Osteocyte (in vitro differentiated cells): Measurements from ENCODE around the gene SNAI3. TPM values are rescaled to one million over a fixed set of nuclear protein-coding genes. Genes with fewer than 3 reads are reported as not detected.

Experiments
- DNase-seq: peaks from one replicate; pipeline ENCODE4 v3.0.0; 2021; ENCODE audit warnings: mixed read lengths; ENCODE audit not compliant: unreplicated experiment; ENCODE audit errors: extremely low spot score
- H3K27ac Mint-ChIP-seq: one replicate; pipeline ENCODE4 v1.8.0; 2021; ENCODE audit warnings: mild to moderate bottlenecking, mixed read lengths; ENCODE audit not compliant: unreplicated experiment
- H3K27me3 Mint-ChIP-seq: one replicate; pipeline ENCODE4 v1.8.0; 2021; ENCODE audit warnings: mixed read lengths; ENCODE audit not compliant: unreplicated experiment
- H3K36me3 Mint-ChIP-seq: one replicate; pipeline ENCODE4 v1.8.0; 2021; ENCODE audit warnings: mixed read lengths; ENCODE audit not compliant: unreplicated experiment
- H3K4me1 Mint-ChIP-seq: one replicate; pipeline ENCODE4 v1.8.0; 2021; ENCODE audit warnings: mixed read lengths; ENCODE audit not compliant: unreplicated experiment
- H3K4me3 Mint-ChIP-seq: one replicate; pipeline ENCODE4 v1.8.0; 2021; ENCODE audit warnings: mild to moderate bottlenecking, moderate library complexity, mixed read lengths; ENCODE audit not compliant: unreplicated experiment
- H3K9me3 Mint-ChIP-seq: one replicate; pipeline ENCODE4 v1.8.0; 2021; ENCODE audit warnings: mixed read lengths; ENCODE audit not compliant: unreplicated experiment
- CTCF ChIP-seq: fragments of 200-600 bp; sonication (generic); IDR thresholded peaks from 2 replicates; pipeline ENCODE4 v1.5.0; 2021; ENCODE audit warnings: antibody characterized with exemption, mild to moderate bottlenecking, moderate library complexity
- total RNA-seq: library from RNA; stranded (reverse); gene quantifications from 2 replicates; pipeline ENCODE4 v1.2.1, GENCODE V29; 2021

Gene SNAI3
- total RNA-seq, 1 donor from 2014 or later: not detected

- H3K9me3 Mint-ChIP-seq: no peaks in the 10 kb centered on the region
- H3K27ac Mint-ChIP-seq: no peak overlapping the region
- no peak for DNase-seq
- no peak for TF ChIP-seq CTCF
- H3K4me1 Mint-ChIP-seq: peaks cover 5% of the 10 kb centered on the region
- H3K27me3 Mint-ChIP-seq: no peaks in the 10 kb centered on the region
- H3K4me3 Mint-ChIP-seq: no peak overlapping the region
- H3K36me3 Mint-ChIP-seq: peaks cover 15% of the 10 kb centered on the region
These were observed 38.7 kb upstream of the SNAI3 start for GRCh38 chr16:88724855-88725555.

GRCh38 chr16:88723911-88724310, 37.6 kb upstream of the SNAI3 start:
- no peaks in the 10 kb centered on the region for H3K9me3 Mint-ChIP-seq
- H3K4me3 Mint-ChIP-seq: no peak overlapping the region
- no peak overlapping the region for H3K27ac Mint-ChIP-seq
- H3K36me3 Mint-ChIP-seq: peaks cover 22% of the 10 kb centered on the region
- TF ChIP-seq CTCF: no peak
- no peak for DNase-seq
- H3K27me3 Mint-ChIP-seq: no peaks in the 10 kb centered on the region
- peaks cover 5% of the 10 kb centered on the region for H3K4me1 Mint-ChIP-seq

- TF ChIP-seq CTCF: no peak
- Mint-ChIP-seq H3K27ac (no peak overlapping the region), H3K36me3 (peaks cover 22% of the 10 kb centered on the region), H3K4me1 (peaks cover 5% of the 10 kb centered on the region), H3K9me3 (no peaks in the 10 kb centered on the region), H3K4me3 (no peak overlapping the region), H3K27me3 (no peaks in the 10 kb centered on the region)
- DNase-seq: no peak
These were observed 37.2 kb upstream of the SNAI3 start for GRCh38 chr16:88723507-88723887.

- no peak for TF ChIP-seq CTCF
- H3K4me1 Mint-ChIP-seq: peaks cover 5% of the 10 kb centered on the region
- no peak overlapping the region for H3K27ac Mint-ChIP-seq
- H3K4me3 Mint-ChIP-seq: no peak overlapping the region
- peaks cover 22% of the 10 kb centered on the region for H3K36me3 Mint-ChIP-seq
- DNase-seq: no peak
- H3K9me3 Mint-ChIP-seq: no peaks in the 10 kb centered on the region
- no peaks in the 10 kb centered on the region for H3K27me3 Mint-ChIP-seq
These were observed 36.6 kb upstream of the SNAI3 start for GRCh38 chr16:88722784-88723506.
